OCI-LY7 (cell line): Measurements from ENCODE around the gene ZNF81. TPM values are rescaled to one million over a fixed set of nuclear protein-coding genes. Genes with fewer than 3 reads are reported as not detected.
A peak's percentile ranks its signal among the peaks of the same experiment; 100 is the strongest.

ENCODE experiments used
- BruUV-seq: library from RNA; stranded (reverse); fragments of 400-500 nt; replicated peaks from 2 replicates; lab custom pipeline; 2021; lab: Mats Ljungman, UMichigan
- CTCF ChIA-PET: fragments of 300-600 bp; sonication (Branson Sonifier 250); formaldehyde crosslinking; loops from one replicate; lab custom pipeline; 2022; ENCODE audit warnings: antibody characterized with exemption; ENCODE audit not compliant: unreplicated experiment; lab: Charles Lee
- POLR2A ChIA-PET: fragments of 300-600 bp; sonication (Branson Sonifier 250); formaldehyde crosslinking; loops from one replicate; lab custom pipeline; 2022; ENCODE audit warnings: antibody characterized with exemption; lab: Charles Lee
- DNase-seq: peaks from one replicate; pipeline ENCODE4 v3.0.0-alpha.2; 2015; ENCODE audit warnings: low spot score
- H2AFZ ChIP-seq: fragments of 200-600 bp; sonication (generic), shearing (Covaris generic); 2 replicates; pipeline ENCODE4 v1.6.1; 2014; ENCODE audit warnings: mild to moderate bottlenecking, antibody characterized with exemption, low read length, moderate library complexity
- H3K27ac ChIP-seq: fragments of 200-600 bp; sonication (generic); 2 replicates; pipeline ENCODE4 v1.5.1; 2014; ENCODE audit warnings: mixed run types, low read depth, mild to moderate bottlenecking, moderate library complexity, low read length, inconsistent platforms; ENCODE audit not compliant: poor library complexity, severe bottlenecking
- H3K36me3 ChIP-seq: fragments of 200-600 bp; sonication (generic); 2 replicates; pipeline ENCODE4 v1.6.1; 2014; ENCODE audit warnings: mild to moderate bottlenecking, antibody characterized with exemption, low read length, moderate library complexity, mixed read lengths; ENCODE audit not compliant: insufficient read depth
- H3K4me1 ChIP-seq: fragments of 200-600 bp; sonication (generic); 2 replicates; pipeline ENCODE4 v1.5.1; 2014; ENCODE audit warnings: mild to moderate bottlenecking, low read length; ENCODE audit not compliant: insufficient read depth, poor library complexity, severe bottlenecking
- H3K4me2 ChIP-seq: fragments of 200-600 bp; sonication (generic); 2 replicates; pipeline ENCODE4 v1.6.1; 2014; ENCODE audit warnings: mild to moderate bottlenecking, low read length
- H3K4me3 ChIP-seq: fragments of 200-600 bp; sonication (generic); 2 replicates; pipeline ENCODE4 v1.5.1; 2014; ENCODE audit warnings: mild to moderate bottlenecking, low read depth, low read length; ENCODE audit not compliant: poor library complexity, severe bottlenecking
- H3K79me2 ChIP-seq: fragments of 200-600 bp; sonication (generic); 2 replicates; pipeline ENCODE4 v1.6.1; 2016; ENCODE audit warnings: low read depth, mild to moderate bottlenecking, low read length, moderate library complexity, mixed read lengths; ENCODE audit not compliant: insufficient read depth
- H3K9me2 ChIP-seq: fragments of 200-600 bp; sonication (generic); 2 replicates; pipeline ENCODE4 v1.6.1; 2016; ENCODE audit warnings: mild to moderate bottlenecking, low read length, mixed read lengths; ENCODE audit not compliant: insufficient read depth
- H3K9me3 ChIP-seq: fragments of 200-600 bp; sonication (generic); 2 replicates; pipeline ENCODE4 v1.6.1; 2014; ENCODE audit warnings: mild to moderate bottlenecking, mixed run types, low read length, mixed read lengths
- H4K20me1 ChIP-seq: fragments of 200-600 bp; sonication (generic); 2 replicates; pipeline ENCODE4 v1.6.1; 2014; ENCODE audit warnings: mild to moderate bottlenecking, antibody characterized with exemption, low read length, moderate library complexity, mixed read lengths; ENCODE audit not compliant: insufficient read depth
- EZH2phosphoT487 ChIP-seq: fragments of 200-600 bp; sonication (generic); IDR thresholded peaks from 2 replicates; pipeline ENCODE4 v1.6.1; 2018; ENCODE audit warnings: low read depth, borderline replicate concordance, mild to moderate bottlenecking, mixed run types, antibody characterized with exemption, low read length, moderate library complexity, mixed read lengths
- intact Hi-C: fragments of 100-400 bp; cut with micrococcal nuclease; formaldehyde crosslinking; loops from one replicate; pipeline ENCODE4 v1.10.0; 2022; ENCODE audit not compliant: unreplicated experiment
- total RNA-seq, 2 experiments: library from RNA; depleted of rRNA in 1 of 2; stranded (reverse); fragments of >200 nt in 1 of 2; shearing (Covaris generic) in 1 of 2; gene quantifications; 2 replicates each; pipeline ENCODE4 v1.2.3, GENCODE V29; 2014 to 2022
- TF ChIP-seq, protein P1 (sequence below): fragments of 200-600 bp; sonication (generic); conservative IDR thresholded peaks from 2 replicates; pipeline ENCODE4 v1.5.1; 2014; ENCODE audit warnings: mild to moderate bottlenecking, antibody characterized with exemption, low read length, moderate library complexity, mixed read lengths

ZNF81 gene
- total RNA-seq, 2 experiments from 2014 or later: 7.1 to 12.8 TPM

DNA sequence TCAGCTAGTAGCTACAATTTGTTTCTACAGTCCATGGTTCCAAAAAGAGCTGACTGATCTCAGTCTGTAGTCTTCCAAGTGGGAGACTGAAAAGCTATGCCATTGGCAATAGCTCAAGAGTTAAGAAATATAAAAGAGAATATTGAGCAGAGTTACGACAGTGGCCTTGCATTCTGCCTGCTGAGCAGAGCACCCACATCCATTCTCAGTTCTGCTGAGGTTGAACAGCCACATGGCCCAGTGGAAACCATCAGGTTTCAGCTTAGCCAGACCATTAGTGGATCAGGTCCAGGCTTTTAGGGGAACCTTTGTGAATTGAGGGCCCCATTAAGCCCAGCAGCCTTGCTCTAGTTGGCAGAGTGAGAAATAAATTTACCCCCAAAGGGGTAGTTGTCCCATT lies 28.1 kb downstream of the ZNF81 start:
- Histone ChIP-seq H3K4me1 (no peaks in the 10 kb centered on the region), H3K36me3 (peaks cover 12% of the 10 kb centered on the region; the same call in 1 of the 2 replicates), H2AFZ (no peak overlapping the region), H3K4me2 (no peak overlapping the region), H3K9me3 (no peaks in the 10 kb centered on the region), H3K79me2 (no peaks in the 10 kb centered on the region), H3K9me2 (no peaks in the 10 kb centered on the region), H3K4me3 (no peak overlapping the region), H3K27ac (no peak overlapping the region), H4K20me1 (no peaks in the 10 kb centered on the region)
- intact Hi-C loops: no loop called here
- no peak for DNase-seq
- BruUV-seq: no TSS peak
- POLR2A ChIA-PET: no interaction called here
- TF ChIP-seq, protein P1, sequence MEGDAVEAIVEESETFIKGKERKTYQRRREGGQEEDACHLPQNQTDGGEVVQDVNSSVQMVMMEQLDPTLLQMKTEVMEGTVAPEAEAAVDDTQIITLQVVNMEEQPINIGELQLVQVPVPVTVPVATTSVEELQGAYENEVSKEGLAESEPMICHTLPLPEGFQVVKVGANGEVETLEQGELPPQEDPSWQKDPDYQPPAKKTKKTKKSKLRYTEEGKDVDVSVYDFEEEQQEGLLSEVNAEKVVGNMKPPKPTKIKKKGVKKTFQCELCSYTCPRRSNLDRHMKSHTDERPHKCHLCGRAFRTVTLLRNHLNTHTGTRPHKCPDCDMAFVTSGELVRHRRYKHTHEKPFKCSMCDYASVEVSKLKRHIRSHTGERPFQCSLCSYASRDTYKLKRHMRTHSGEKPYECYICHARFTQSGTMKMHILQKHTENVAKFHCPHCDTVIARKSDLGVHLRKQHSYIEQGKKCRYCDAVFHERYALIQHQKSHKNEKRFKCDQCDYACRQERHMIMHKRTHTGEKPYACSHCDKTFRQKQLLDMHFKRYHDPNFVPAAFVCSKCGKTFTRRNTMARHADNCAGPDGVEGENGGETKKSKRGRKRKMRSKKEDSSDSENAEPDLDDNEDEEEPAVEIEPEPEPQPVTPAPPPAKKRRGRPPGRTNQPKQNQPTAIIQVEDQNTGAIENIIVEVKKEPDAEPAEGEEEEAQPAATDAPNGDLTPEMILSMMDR: no peak
- CTCF ChIA-PET: no interaction called here

DNA sequence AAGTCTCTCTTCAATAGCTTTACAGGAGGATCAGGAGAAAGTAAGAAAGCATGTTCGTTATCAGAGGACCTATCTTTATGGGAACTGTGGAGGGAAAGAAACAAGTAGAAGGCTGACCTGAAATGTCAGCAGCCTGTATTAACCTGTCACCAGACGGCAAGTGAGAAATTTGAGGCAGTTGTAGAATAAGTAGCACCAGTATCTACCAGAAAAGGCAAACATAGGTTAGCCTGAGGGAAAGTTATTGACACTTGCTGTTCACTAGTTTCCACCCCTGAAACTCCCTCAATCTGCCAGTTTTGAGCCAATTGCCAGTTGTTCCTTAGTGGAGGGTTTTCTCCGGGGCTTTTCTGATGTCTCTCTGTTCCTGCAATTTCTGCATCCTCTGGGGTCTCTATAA lies 36.4 kb downstream of the ZNF81 start:
- H3K36me3 ChIP-seq: peaks cover 33% of the 10 kb centered on the region
- no TSS peak for BruUV-seq
- DNase-seq: peak; percentile 7
- intact Hi-C loops: no loop called here
- H3K79me2 ChIP-seq: no peaks in the 10 kb centered on the region
- no peaks in the 10 kb centered on the region for H3K9me3 ChIP-seq
- H3K27ac ChIP-seq: no peak overlapping the region
- TF ChIP-seq, protein P1: no peak
- TF ChIP-seq EZH2phosphoT487: no peak
- H3K9me2 ChIP-seq: no peaks in the 10 kb centered on the region
- CTCF ChIA-PET: no interaction called here
- no peak overlapping the region for H2AFZ ChIP-seq
- POLR2A ChIA-PET: no interaction called here
- H3K4me3 ChIP-seq: no peak overlapping the region
- no peak overlapping the region for H3K4me2 ChIP-seq
- no peaks in the 10 kb centered on the region for H4K20me1 ChIP-seq
- H3K4me1 ChIP-seq: no peaks in the 10 kb centered on the region

DNA sequence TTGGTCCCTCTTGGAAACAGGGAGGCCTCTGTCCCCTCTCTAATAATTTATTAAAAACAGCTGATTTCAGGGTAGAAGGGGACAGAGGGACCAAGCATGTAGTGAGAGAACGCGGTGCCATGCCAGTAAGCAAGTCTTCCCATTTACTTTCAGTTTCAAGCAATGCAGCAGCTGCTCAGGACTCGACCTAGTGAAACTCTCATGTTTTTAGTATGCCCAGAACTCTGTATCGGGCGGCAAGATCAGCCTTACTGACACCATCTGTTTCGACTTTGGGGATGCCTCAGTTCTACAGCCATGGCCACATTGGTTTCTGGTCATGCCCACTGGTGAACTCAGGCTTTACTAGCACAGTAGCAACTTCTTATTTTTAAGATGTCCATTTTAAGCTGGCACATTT lies 40.6 kb downstream of the ZNF81 start:
- POLR2A ChIA-PET: no interaction called here
- intact Hi-C loops: no loop called here
- TF ChIP-seq, protein P1: no peak
- no peak for TF ChIP-seq EZH2phosphoT487
- no TSS peak for BruUV-seq
- no peaks in the 10 kb centered on the region for H3K9me2 ChIP-seq
- H2AFZ ChIP-seq: no peak overlapping the region
- no peak for DNase-seq
- H3K36me3 ChIP-seq: peaks cover 40% of the 10 kb centered on the region
- no peaks in the 10 kb centered on the region for H3K79me2 ChIP-seq
- H3K4me3 ChIP-seq: no peak overlapping the region
- no peaks in the 10 kb centered on the region for H4K20me1 ChIP-seq
- no peak overlapping the region for H3K27ac ChIP-seq
- no peak overlapping the region for H3K4me2 ChIP-seq
- CTCF ChIA-PET: no interaction called here
- H3K4me1 ChIP-seq: no peaks in the 10 kb centered on the region
- H3K9me3 ChIP-seq: no peaks in the 10 kb centered on the region
